Measurements from ENCODE around the gene SELENOT. TPM values are rescaled to one million over a fixed set of nuclear protein-coding genes. Genes with fewer than 3 reads are reported as not detected.

SELENOT gene
- total RNA-seq, result 144 TPM

GRCh38 chr3:150603153-150603979 lies at the start of gene SELENOT:
SELENOT (plus strand) TSS chr3:150603321; CDS start chr3:150603363, 42 bp downstream.

Other genes with a start within 250 kb of the SELENOT start
- 25.8 TPM for gene TSC22D2, start 195.0 kb upstream of the SELENOT start, total RNA-seq
- 84.4 TPM for gene SERP1, start 56.8 kb upstream of the SELENOT start, total RNA-seq
- 119 TPM for gene EIF2A, start 56.5 kb upstream of the SELENOT start, total RNA-seq
- gene ERICH6, start 100.6 kb downstream of the SELENOT start, total RNA-seq, result 0.46 TPM
- 25.4 TPM for gene SIAH2, start 159.8 kb downstream of the SELENOT start, total RNA-seq

Measured in diencephalon (tissue), 1 donor.